UCSD-AML1 (cell line): ENCODE results near the gene TAPBPL.
"Not testable (repeated sequence)": the region's sequence is repeated elsewhere in the genome, so short reads cannot be mapped to it uniquely, and the experiment has no call there.

Experiments
- DNase-seq: peaks from one replicate; lab custom pipeline; 2025; ENCODE audit not compliant: unreplicated experiment; lab: John Stamatoyannopoulos, UW

TAPBPL gene, protein sequence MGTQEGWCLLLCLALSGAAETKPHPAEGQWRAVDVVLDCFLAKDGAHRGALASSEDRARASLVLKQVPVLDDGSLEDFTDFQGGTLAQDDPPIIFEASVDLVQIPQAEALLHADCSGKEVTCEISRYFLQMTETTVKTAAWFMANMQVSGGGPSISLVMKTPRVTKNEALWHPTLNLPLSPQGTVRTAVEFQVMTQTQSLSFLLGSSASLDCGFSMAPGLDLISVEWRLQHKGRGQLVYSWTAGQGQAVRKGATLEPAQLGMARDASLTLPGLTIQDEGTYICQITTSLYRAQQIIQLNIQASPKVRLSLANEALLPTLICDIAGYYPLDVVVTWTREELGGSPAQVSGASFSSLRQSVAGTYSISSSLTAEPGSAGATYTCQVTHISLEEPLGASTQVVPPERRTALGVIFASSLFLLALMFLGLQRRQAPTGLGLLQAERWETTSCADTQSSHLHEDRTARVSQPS

DNA sequence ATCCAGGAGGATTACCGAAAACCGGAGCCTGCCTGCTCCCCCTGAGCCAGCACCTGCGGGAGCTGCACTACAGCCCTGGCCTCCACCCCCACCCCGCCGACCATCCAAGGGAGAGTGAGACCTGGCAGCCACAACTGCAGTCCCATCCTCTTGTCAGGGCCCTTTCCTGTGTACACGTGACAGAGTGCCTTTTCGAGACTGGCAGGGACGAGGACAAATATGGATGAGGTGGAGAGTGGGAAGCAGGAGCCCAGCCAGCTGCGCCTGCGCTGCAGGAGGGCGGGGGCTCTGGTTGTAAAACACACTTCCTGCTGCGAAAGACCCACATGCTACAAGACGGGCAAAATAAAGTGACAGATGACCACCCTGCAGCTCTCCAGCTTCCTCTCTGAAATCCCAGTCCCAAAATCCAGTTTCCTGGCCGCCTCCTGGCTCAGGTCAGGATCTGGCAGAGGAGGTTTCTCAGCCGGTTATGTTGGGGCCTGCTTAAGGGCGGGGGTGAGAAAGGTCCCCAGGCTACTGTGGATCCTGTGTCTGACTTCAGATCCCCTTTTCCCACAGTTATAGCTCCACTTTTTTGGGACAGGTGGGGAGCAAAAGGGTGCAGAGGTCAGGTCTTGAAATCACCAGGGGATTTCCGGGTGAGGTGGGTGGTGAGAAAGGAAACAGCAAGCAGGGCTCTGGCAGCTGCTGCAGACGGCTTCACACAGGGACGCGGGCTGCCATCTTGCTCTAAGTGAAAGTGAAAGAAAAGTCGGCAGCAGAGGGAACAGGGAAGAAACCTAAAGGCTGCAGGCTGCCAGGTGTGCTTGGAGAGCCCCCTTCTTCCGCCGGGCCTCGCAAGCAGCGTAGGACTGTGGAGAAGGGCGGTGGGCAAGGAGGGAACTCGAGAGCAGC lies at the start of gene TAPBPL:
Gene TAPBPL, plus strand, starts transcription at position 695 of the 897 bp plus-strand sequence. CDS start 207 bp downstream, outside the sequence.
- DNase-seq, result peak; percentile 81

DNA sequence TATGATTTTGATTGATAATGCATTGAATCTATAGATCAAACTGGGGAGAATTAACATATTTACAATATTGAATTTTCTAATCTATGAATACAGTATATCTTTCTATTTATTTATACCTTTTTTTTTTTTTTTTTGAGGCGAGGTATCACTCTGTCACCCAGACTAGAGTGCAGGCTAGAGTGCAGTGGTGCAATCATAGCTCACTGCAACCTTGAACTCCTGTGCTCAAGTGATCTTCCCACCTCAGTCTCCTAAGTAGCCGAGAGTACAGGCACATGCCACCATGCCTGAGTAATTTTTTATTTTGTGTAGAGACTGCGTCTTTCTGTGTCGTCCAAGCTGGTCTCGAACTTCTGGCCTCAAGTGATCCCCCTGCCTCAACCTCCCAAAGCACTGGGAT lies 47.5 kb upstream of the TAPBPL start:
- no peak for DNase-seq

DNA sequence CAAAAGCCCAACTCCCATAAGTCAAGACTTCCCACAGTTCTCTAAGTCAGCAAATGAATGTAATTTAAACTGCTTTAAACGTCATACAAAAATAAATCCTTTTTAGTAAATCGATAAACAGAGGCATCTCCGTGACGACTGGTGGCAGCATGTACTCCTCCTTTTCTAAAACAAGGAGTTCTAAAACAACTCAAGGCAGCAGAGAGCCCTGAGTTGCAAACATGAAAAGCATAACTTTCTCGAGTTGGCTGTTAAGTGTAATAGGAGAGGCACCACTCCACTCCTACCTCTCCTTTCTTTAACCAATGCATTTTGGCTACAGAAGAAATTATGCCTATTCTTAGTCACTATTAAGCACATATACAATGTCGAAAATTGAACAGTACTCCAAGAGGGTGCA lies 45.9 kb upstream of the TAPBPL start:
- no peak for DNase-seq

DNA sequence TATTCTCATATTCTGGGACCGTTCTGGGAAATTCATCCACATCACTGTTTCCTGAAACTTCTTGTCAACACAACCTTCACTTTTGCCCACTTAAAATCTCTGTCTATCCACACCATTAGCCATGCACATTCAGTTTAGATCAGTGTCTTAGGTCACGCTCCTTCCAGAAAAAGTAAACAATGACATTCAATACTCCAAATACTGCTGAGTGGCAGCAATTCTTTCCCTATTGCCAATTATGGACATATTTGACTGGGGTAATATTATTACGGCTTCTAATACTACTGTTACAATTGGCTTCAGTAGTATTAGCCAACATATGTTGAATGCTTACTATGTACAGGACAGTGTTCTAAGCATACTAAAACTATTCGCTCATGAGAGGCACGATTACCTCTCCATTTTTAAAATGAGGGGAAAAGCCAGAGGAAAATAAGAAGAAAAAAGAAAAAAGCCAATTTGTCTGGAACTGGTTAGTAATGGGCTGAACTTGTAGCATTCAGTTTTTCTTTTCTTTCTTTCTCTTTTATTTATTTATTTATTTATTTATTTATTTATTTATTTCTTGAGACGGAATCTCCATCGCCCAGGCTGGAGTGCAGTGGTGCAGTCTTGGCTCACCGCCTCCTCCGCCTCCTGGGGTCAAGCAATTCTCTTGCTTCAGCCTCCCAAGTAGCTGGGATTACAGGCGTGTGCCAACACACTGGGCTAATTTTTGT lies 44.4 kb upstream of the TAPBPL start:
- DNase-seq, result no peak

DNA sequence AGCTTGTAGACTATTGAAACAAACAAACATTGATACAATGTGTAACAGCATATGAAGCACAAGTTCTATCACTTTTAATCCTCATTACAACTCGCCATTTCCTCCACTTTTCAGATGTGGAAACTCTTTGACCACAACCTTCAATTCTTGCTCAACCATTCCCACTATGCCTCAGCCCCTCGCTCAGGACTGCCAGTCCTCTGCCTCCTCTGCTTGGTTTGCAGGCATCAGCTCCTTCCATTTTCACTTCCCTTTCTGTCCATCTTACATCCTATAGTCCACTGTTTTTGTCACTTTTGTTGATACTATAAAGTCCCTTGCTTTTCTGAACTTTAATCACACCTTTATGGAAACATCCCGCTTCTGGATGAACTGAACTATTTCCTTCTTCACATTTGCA lies 35.2 kb upstream of the TAPBPL start:
- no peak for DNase-seq

DNA sequence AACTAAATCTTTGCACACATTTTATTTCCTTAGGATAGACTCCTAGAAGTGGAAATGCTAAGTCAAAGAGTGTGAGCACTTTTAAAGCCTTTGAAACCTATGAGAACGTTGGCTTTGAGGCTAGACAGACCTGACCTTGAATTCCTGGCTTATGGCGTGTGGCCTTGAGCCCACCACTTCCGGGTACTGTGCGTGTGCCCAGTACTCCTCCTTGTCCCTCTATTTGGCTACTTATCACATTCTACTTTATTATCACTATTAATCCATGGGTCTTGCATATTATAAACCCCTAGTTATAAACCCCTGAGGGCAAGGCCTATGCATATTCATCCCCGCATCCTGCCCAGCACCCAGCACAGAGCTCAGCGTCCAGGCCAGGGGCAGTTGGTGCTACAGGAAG lies 33.0 kb upstream of the TAPBPL start:
- no peak for DNase-seq

DNA sequence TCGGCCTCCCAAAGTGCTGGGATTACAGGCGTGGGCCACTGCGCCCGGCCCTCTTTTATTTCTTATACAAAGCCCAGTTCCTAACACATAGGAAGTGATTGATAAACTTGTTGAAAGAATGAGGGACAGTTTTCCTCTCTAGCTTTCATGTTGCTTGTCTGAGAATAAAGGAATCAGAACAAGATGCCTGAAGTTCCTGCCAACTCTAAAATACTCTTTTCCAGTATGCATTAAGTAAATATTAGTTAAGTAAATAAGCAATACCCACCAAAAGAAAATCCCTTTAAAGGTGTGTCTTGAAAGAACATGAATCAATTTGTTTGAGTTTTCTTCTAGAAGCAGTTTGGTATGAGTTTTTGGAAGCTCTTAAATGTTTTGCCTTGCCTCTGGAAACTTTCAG lies 31.5 kb upstream of the TAPBPL start:
- no peak for DNase-seq

DNA sequence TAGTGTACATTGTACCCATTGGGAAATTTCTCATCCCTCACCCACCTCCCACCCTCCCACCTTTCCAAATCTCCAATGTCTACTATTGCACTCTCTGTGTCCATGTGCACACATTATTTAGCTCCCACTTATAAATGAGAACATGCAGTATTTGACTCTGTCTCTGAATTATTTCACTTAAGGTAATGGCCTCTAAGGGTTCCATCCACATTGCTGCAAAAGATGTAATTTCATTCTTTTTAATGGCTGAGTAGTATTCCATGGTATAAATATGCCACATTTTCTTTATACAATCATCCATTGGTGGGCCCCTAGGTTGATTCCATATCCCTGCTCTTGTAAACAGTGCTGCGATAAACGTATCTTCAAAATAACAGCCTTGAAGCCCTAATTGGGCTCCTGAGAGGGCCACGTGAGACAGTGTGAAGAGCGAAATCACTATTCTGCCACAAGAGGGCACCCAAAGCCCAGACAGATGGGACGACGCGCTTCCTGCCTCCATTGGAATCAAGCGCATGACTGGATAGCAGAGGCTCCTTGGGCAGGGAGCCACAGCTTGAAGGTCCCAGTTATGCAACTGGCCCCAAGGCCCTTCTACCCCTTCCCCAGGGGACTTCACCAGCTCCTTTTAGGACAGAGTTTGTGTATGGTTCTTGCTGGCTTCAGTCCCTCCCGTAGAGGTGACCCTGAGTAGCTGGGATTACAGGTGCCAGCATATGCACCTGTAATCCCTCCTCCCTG lies 28.4 kb upstream of the TAPBPL start:
- DNase-seq, result peak; percentile 80

DNA sequence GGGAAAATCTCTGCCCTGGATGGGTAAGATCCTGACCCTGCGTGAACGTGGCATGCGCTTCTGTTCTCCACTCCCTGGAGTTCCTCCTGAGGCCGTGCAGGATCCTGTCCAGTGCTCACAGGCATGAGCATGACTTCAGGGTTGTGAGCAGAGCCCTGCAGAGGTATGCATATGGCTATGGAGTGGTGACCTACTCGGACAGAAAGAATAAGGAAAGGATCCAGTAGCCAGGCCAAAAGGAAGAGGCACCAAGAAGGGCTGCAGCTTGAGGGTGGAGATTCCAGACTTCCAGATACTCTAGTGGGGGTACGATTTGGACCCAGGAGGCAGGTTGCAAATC lies 27.9 kb upstream of the TAPBPL start:
- no peak for DNase-seq

DNA sequence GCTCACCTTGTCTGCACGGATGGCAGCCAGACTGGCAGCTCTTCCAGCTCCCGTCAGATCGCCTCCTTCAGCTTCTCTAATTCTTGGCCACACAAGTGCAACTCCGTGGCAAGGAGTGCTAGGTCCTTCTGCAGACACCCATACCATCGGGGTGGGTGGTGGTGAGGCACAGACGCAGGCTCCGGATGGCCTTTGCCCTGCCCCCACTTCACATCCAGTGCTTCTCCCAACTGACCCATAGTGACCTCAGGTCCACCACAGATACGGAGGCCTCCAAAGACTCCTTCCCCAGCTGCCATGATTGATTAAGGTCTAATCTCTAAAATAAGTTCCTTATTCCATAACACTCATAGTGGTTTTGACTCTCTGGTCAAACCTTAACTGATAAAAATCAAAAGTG lies 27.0 kb upstream of the TAPBPL start:
- peak; percentile 29 for DNase-seq

DNA sequence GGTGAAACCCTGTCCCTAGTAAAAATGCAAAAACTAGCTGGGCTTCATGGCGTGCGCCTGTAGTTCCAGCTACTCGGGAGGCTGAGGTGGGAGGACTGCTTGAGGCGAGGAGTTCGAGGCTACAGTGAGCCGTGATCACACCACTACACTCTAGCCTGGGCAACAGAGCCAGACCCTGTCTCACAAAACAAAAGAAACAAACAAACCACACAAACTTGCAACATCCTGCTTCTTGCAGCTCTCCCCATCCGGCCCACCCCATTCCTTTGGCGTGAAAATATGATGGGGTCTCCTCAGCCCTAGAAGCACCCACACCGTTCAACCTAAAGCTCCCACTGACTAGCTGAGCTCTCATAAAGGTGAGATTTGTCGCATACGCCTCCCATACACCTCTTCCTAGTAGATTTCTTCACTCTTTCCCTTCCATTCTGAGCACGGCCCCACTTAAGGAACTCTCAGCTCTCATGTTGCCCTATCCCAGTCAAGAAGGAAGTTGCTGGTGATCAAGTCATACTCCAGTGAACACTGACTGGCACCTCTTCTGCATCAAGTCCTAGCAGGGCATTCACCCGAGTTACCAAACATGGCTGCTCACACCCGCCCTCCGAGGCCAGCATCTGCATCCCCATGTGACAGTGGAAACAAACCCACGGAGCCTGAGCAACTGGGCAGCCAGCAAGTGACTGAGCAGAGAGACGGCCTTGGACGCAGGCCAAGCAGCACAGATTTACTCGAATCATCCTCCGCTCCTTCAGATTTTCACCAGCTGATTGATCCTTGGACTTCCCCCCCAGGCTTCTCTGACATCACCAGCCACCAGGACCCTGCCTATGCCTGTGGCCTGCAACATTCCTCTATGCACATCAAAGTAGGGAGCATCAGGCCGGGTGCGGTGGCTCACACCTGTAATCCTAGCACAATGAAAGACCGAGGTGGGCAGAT lies 26.0 kb upstream of the TAPBPL start:
- DNase-seq, result no peak

DNA sequence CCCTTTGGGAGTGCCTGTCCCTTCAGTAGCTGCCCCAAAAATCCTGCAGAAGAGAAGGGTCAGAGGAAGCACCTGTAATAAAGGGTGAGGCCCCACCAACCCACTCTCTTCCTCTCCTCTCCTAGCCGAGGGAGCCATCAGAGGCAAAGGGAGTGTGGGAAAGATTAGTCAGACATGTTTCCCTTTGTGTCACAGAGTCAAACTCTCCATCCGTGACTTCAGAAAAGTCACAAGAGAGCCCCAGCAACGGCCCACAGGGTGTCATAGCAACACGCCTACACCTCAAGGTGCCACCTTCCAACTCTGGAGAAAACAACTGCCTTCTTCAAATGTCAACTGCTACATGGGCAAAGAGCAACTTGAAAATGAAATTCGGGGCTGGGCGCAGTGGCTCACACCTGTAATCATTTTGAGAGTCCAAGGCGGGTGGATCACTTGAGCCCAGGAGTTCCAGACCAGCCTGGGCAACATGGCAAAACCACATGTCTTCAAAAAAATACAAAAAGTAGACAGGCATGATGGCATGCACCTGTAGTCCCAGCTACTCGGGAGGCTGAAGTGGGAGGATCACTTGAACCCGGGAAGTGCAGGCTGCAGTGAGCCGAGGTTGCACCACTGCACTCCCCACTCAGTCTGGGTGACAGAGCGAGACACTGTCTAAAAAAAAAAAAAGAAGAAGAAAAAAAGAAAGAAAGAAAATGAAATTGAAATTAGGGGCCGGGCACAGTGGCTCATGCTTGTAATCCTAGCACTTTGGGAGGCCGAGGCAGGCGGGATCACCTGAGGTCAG lies 24.8 kb upstream of the TAPBPL start:
- DNase-seq, result peak; percentile 29

DNA sequence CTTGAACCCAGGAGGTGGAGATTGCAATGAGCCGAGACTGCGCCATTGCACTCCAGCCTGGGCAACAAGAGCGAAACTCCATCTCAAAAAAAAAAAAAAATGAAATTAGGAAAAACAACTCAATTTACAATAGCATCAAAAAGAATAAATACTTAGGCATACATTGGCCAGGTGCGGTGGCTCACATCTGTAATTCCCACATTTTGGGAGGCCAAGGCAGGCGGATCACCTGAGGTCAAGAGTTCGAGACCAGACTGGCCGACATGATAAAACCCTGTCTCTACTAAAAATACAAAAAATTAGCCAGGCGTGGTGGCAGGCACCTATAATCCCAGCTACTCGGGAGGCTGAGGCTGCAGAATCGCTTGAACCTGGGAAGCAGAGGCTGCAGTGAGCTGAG lies 24.0 kb upstream of the TAPBPL start:
- DNase-seq, result not testable (repeated sequence)

DNA sequence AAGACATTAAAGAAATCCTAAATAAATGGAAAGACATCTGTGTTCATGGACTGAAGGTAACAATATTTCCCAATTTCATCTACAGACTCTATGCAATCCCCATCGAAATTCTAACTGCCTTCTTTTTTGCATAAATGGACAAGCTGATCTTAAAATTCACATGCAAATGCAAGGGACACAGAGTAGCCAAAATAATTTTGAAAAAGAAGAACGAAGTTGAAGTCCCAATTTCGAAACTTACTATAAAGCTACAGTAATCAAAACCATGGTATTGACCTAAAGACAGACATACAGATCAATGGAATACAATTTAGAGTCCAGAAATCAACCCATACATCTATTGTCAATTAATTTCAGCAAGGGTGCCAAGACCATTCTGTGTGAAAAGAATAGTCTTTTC lies 23.5 kb upstream of the TAPBPL start:
- no peak for DNase-seq

DNA sequence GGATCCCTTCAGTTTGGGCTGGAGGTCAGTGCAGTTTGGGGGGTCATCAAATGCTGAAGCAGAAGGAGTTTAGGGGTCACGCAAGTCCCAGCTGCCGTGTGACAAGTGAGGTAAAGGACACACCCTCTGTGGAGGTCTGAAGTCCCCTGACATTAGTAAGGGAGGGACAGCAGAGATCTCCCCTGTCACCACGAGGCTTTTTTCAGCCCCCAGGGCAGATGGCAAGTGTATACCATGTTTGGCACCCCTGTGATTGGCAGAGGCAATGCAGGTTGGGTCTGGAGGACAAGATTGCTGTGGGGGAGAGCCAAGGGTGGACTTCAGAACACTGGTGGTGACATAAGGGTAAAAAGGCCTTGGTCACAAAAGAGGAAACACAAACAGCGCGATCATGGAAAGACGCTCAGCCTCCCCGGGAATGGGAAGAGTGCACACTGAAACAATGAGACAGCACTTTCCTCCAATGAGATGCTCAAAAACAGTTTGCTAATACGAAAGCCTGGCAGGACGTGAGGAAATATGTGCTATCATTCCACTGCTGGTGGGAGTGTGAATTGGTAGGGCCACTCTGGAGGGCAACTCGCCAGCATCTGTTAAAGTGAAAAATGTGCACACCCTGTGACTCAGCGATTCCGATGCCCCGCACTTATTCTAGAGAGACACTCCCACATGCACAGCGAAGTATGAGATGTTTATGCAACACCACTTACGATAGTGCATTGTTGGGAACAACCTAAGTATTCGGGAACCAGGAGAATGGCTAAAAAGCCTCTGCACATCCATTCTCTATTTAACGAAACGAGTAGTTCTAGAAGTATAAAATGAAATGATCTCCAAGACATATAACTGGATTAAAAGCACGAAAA lies 21.5 kb upstream of the TAPBPL start:
- DNase-seq, result peak; percentile 77

DNA sequence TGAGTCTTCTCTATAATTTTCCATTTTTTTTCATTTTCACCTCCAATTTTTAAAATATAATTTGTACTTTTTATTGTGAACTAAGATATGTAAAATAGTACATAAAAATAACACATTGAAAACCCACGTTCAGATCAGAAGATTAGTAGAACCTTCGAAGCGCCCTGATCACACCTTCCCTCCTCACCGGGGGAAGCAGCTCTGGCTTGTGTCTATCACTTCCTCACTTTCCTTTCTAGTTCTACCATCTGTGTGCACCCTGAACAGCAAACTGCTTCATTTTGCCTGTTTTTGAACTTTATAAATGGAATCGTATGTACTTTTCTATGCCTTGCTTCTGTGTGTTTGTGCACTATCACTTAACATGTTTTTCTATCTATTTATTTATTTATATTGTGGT lies 18.9 kb upstream of the TAPBPL start:
- no peak for DNase-seq

DNA sequence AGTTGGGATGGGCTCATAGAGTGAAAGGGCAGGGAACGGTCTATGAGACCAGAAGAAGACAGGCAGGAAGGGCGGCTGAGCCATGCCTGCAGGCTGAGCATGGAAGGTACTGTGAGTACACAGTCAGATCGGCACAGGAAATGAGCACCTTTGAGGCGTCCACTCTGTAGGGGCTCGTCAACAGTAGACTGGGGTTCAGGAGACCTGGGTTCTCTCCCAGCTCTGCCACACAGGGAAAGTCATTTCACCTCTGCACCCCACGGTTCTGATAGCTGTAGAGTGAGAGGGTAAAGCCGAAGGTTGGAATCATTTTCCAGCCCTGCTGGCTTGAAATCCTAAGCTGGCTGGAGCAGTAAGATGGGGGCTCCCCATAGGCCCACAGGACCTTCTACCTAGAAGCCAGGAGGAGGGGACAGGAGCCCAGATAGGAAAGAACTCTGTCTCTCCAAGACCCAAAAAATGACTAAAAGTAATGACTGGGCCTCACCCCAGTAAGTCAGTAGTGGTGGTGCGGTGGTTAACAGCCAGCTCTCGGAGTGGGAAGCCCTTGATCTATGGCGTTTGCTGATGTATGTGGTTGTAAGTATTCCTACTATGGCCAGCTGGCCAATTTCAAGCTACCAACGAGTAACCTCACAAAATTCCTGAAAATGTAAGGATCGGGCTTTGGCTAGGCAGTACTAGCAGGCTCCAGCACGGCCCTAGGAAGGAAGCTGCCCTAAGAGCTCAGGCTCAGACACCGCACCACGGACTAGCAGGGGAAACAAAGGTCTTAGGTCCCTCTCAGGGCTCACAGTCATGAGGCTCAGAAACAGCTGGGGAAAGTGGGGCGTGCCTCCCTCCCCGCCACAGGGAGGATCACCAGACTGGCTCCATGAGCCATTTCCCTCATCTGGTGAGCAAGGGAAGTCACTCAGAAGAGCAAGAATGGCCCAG lies 17.4 kb upstream of the TAPBPL start:
- no peak for DNase-seq
